IMR-90 (cell line): Measurements from ENCODE around the gene PGA5. TPM values are rescaled to one million over a fixed set of nuclear protein-coding genes. Genes with fewer than 3 reads are reported as not detected.

Source experiments
- ATAC-seq: fragments of 200-7000 bp; cut with Tn5 transposase; 2 replicates; pipeline ENCODE4 v1.9.1; 2020; ENCODE audit warnings: low read depth, mild to moderate bottlenecking, moderate library complexity
- BruUV-seq: library from RNA; stranded (reverse); fragments of 400-500 nt; replicated peaks from 2 replicates; lab custom pipeline; 2021; lab: Mats Ljungman, UMichigan
- CTCF ChIA-PET: fragments of 300-600 bp; formaldehyde crosslinking; extraction: SDS; loops from one replicate; lab custom pipeline; 2021; ENCODE audit warnings: antibody characterized with exemption; lab: Yijun Ruan, JAX
- POLR2A ChIA-PET: fragments of 300-600 bp; sonication (Branson Sonifier 250); formaldehyde crosslinking; loops from one replicate; lab custom pipeline; 2022; ENCODE audit warnings: antibody characterized with exemption; ENCODE audit not compliant: unreplicated experiment; lab: Charles Lee
- DNase-seq: peaks from one replicate; pipeline ENCODE4 v3.0.0; 2013
- H2AFZ ChIP-seq: replicated peaks from 2 replicates; pipeline ENCODE3; 2013; ENCODE audit warnings: low read length, mild to moderate bottlenecking; ENCODE audit not compliant: poor library complexity
- H2AK5ac ChIP-seq: 2 replicates; pipeline ENCODE4 v1.6.1; 2013; ENCODE audit warnings: low read depth, low read length, inconsistent platforms
- H2AK9ac ChIP-seq: replicated peaks from 2 replicates; pipeline ENCODE3; 2013; ENCODE audit warnings: mild to moderate bottlenecking, low read depth, low read length, moderate library complexity; ENCODE audit not compliant: poor library complexity
- H2BK120ac ChIP-seq: 2 replicates; pipeline ENCODE4 v1.6.1; 2013; ENCODE audit warnings: low read depth, low read length, inconsistent platforms
- H2BK15ac ChIP-seq: 3 replicates; pipeline ENCODE4 v1.6.1; 2013; ENCODE audit warnings: low read depth, low read length, inconsistent platforms
- H2BK20ac ChIP-seq: 2 replicates; pipeline ENCODE4 v1.6.1; 2013; ENCODE audit warnings: low read depth, mild to moderate bottlenecking, inconsistent platforms, low read length, moderate library complexity
- H2BK5ac ChIP-seq: 2 replicates; pipeline ENCODE4 v1.6.1; 2013; ENCODE audit warnings: mild to moderate bottlenecking, low read depth, low read length, inconsistent platforms; ENCODE audit not compliant: poor library complexity, severe bottlenecking
- H3K14ac ChIP-seq: replicated peaks from 2 replicates; pipeline ENCODE4 v1.6.1; 2013; ENCODE audit warnings: low read depth, low read length, inconsistent platforms
- H3K18ac ChIP-seq: 2 replicates; pipeline ENCODE4 v1.6.1; 2013; ENCODE audit warnings: low read depth, low read length, control low read depth
- H3K23ac ChIP-seq: 2 replicates; pipeline ENCODE4 v1.6.1; 2013; ENCODE audit warnings: low read depth, low read length, inconsistent platforms
- H3K27ac ChIP-seq: 2 replicates; pipeline ENCODE4 v1.5.1; 2013; ENCODE audit warnings: mild to moderate bottlenecking, control low read depth, low read length; ENCODE audit not compliant: insufficient read depth
- H3K27me3 ChIP-seq: 2 replicates; pipeline ENCODE4 v1.6.1; 2013; ENCODE audit warnings: low read length; ENCODE audit not compliant: control insufficient read depth, insufficient read depth
- H3K36me3 ChIP-seq: 2 replicates; pipeline ENCODE4 v1.6.1; 2013; ENCODE audit warnings: low read length, mixed read lengths; ENCODE audit not compliant: control insufficient read depth, insufficient read depth
- H3K4ac ChIP-seq: 2 replicates; pipeline ENCODE4 v1.6.1; 2013; ENCODE audit warnings: low read depth, low read length, inconsistent platforms
- H3K4me1 ChIP-seq: 2 replicates; pipeline ENCODE4 v1.6.1; 2013; ENCODE audit warnings: low read length, mixed read lengths; ENCODE audit not compliant: control insufficient read depth, insufficient read depth
- H3K4me2 ChIP-seq: 2 replicates; pipeline ENCODE4 v1.6.1; 2013; ENCODE audit warnings: low read depth, mild to moderate bottlenecking, control low read depth, low read length, moderate library complexity
- H3K4me3 ChIP-seq: 2 replicates; pipeline ENCODE4 v1.5.1; 2013; ENCODE audit warnings: low read depth, mild to moderate bottlenecking, control low read depth, low read length, moderate library complexity; ENCODE audit not compliant: insufficient read depth
- H3K56ac ChIP-seq: 2 replicates; pipeline ENCODE4 v1.6.1; 2013; ENCODE audit warnings: low read length, inconsistent platforms; ENCODE audit not compliant: insufficient read depth; ENCODE audit errors: extremely low read depth
- H3K79me1 ChIP-seq, 2 experiments: 2 replicates each; pipeline ENCODE4 v1.6.1; 2013; ENCODE audit warnings: low read length in 2 of 2, inconsistent platforms in 1 of 2, low read depth in 1 of 2
- H3K9ac ChIP-seq: 2 replicates; pipeline ENCODE4 v1.6.1; 2013; ENCODE audit warnings: low read depth, low read length, control low read depth
- H3K9me1 ChIP-seq: 2 replicates; pipeline ENCODE4 v1.6.1; 2013; ENCODE audit warnings: low read length, inconsistent platforms; ENCODE audit not compliant: insufficient read depth
- H3K9me3 ChIP-seq: 2 replicates; pipeline ENCODE4 v1.6.1; 2013; ENCODE audit warnings: low read length; ENCODE audit not compliant: control insufficient read depth, insufficient read depth
- H4K20me1 ChIP-seq: 2 replicates; pipeline ENCODE4 v1.6.1; 2013; ENCODE audit warnings: low read length, inconsistent platforms; ENCODE audit not compliant: insufficient read depth
- H4K5ac ChIP-seq: 2 replicates; pipeline ENCODE4 v1.6.1; 2013; ENCODE audit warnings: mild to moderate bottlenecking, low read depth, low read length, control low read depth
- H4K8ac ChIP-seq, 2 experiments: 2 replicates each; pipeline ENCODE4 v1.6.1; 2013; ENCODE audit warnings: low read depth in 2 of 2, low read length in 2 of 2, control low read depth in 1 of 2, inconsistent platforms in 1 of 2
- H4K91ac ChIP-seq: 2 replicates; pipeline ENCODE4 v1.6.1; 2013; ENCODE audit warnings: low read depth, low read length, inconsistent platforms; ENCODE audit not compliant: insufficient read depth
- CEBPB ChIP-seq: IDR thresholded peaks from 2 replicates; pipeline ENCODE4 v1.6.1; 2012; ENCODE audit warnings: low read depth, low read length, improper control_type of control experiment
- CTCF ChIP-seq: conservative IDR thresholded peaks from 2 replicates; pipeline ENCODE4 v1.5.1; 2012; ENCODE audit warnings: mild to moderate bottlenecking, low read depth, low read length, improper control_type of control experiment
- MAFK ChIP-seq: IDR thresholded peaks from 2 replicates; pipeline ENCODE4 v1.6.1; 2012; ENCODE audit warnings: low read depth, low read length, improper control_type of control experiment
- MAZ ChIP-seq: IDR thresholded peaks from 2 replicates; pipeline ENCODE4 v1.6.1; 2012; ENCODE audit warnings: low read depth, mild to moderate bottlenecking, low read length, improper control_type of control experiment, moderate library complexity, borderline replicate concordance
- MXI1 ChIP-seq: IDR thresholded peaks from 2 replicates; pipeline ENCODE4 v1.6.1; 2012; ENCODE audit warnings: low read depth, mild to moderate bottlenecking, low read length, moderate library complexity, borderline replicate concordance
- NFE2L2 ChIP-seq: fragments of 150-350 bp; IDR thresholded peaks from 2 replicates; pipeline ENCODE4 v1.6.1; 2016; ENCODE audit warnings: low read depth, mild to moderate bottlenecking, low read length
- POLR2A ChIP-seq: IDR thresholded peaks from 2 replicates; pipeline ENCODE4 v1.6.1; 2012; ENCODE audit warnings: mild to moderate bottlenecking, low read depth, low read length
- RAD21 ChIP-seq: IDR thresholded peaks from 2 replicates; pipeline ENCODE4 v1.6.1; 2012; ENCODE audit warnings: low read length, improper control_type of control experiment
- RFX5 ChIP-seq: IDR thresholded peaks from 2 replicates; pipeline ENCODE4 v1.8.0; 2012; ENCODE audit warnings: low read depth, mild to moderate bottlenecking, low read length, moderate library complexity
- SMC3 ChIP-seq: fragments of 150-350 bp; IDR thresholded peaks from 2 replicates; pipeline ENCODE4 v1.6.1; 2016; ENCODE audit warnings: low read depth, mild to moderate bottlenecking, antibody characterized with exemption, low read length, moderate library complexity
- WGBS, 2 experiments: methylation state at CpG; one replicate each; pipeline versions ENCODE4 v1.1.5 to v1.1.7; 2013; ENCODE audit warnings: missing lambda C conversion rate in 2 of 2; ENCODE audit not compliant: insufficient read length in 1 of 2; ENCODE audit errors: extremely low coverage in 2 of 2; 5-methylcytosine and 5-hydroxymethylcytosine counted together
- dilution Hi-C: fragments of 300-500 bp; cut with HindIII; formaldehyde crosslinking; loops from one replicate; pipeline ENCODE4 v1.14.3; 2018; ENCODE audit warnings: low sequenced_read_pairs; ENCODE audit not compliant: unreplicated experiment
- in situ Hi-C: fragments of 300-500 bp; cut with MboI; formaldehyde crosslinking; loops from 3 replicates; pipeline ENCODE4 v1.14.3; 2019; ENCODE audit warnings: low sequenced_read_pairs, inconsistent platforms, mixed read lengths
- intact Hi-C: fragments of 100-400 bp; cut with micrococcal nuclease; formaldehyde crosslinking; loops from 2 replicates; pipeline ENCODE4 v1.10.0; 2022
- polyA plus RNA-seq, 3 experiments: library from polyadenylated mRNA; depleted of rRNA; stranded (reverse); fragments of >200 nt; gene quantifications; 2 replicates each; pipeline ENCODE4 v1.2.3, GENCODE V29; 2012; ENCODE audit warnings: low replicate concordance in 1 of 3
- total RNA-seq: library from RNA; depleted of rRNA; stranded (reverse); fragments of >200 nt; gene quantifications from 2 replicates; pipeline ENCODE4 v1.2.3, GENCODE V29; 2012
- TF ChIP-seq, protein P1 (sequence below): fragments of 150-350 bp; IDR thresholded peaks from 2 replicates; pipeline ENCODE4 v1.6.1; 2017; ENCODE audit warnings: mild to moderate bottlenecking, antibody characterized with exemption, low read length, low read depth
- TF ChIP-seq, protein P2 (sequence below): fragments of 150-350 bp; IDR thresholded peaks from 2 replicates; pipeline ENCODE4 v1.6.1; 2016; ENCODE audit warnings: low read depth, mild to moderate bottlenecking, low read length, moderate library complexity, borderline replicate concordance

The PGA5 gene
- total and polyA plus RNA-seq, 2 of the 4 experiments (the other 2 are of a cell fraction): not detected

GRCh38 chr11:61287338-61287977 lies 46.5 kb downstream of the PGA5 start:
- Histone ChIP-seq H3K9me1 (no peaks in the 10 kb centered on the region; the same call in 1 of the 2 replicates), H4K20me1 (no peaks in the 10 kb centered on the region; the same call in 1 of the 2 replicates), H2BK5ac (no peak overlapping the region), H2AK5ac (no peak overlapping the region), H3K27ac (no peak overlapping the region), H3K27me3 (no peaks in the 10 kb centered on the region), H2AFZ (no peak overlapping the region), H2BK20ac (no peak overlapping the region), H3K23ac (no peak overlapping the region), H3K4me2 (no peak overlapping the region), H3K9me3 (no peaks in the 10 kb centered on the region), H3K4me3 (no peak overlapping the region), H2BK120ac (no peak overlapping the region), H3K14ac (no peak overlapping the region), H3K79me1 (no peaks in the 10 kb centered on the region), H4K8ac (no peak overlapping the region), H2BK15ac (no peak overlapping the region), H4K91ac (no peak overlapping the region), H3K4me1 (no peaks in the 10 kb centered on the region), H3K56ac (no peak overlapping the region), H3K18ac (no peak overlapping the region), H3K9ac (no peak overlapping the region), H2AK9ac (no peak overlapping the region), H3K4ac (no peak overlapping the region), H4K5ac (no peak overlapping the region), H3K36me3 (no peaks in the 10 kb centered on the region)
- dilution Hi-C loops (no loop called here), in situ Hi-C loops (no loop called here), intact Hi-C loops (no loop called here)
- ChIA-PET POLR2A (no interaction called here), CTCF (no interaction called here)
- ATAC-seq (no peak), DNase-seq (no peak)
- 88% methylated on average over 9 of the region's 14 CpGs; no CpG with 5 or more reads in 1 of the 2 experiments for WGBS, 2 experiments
- TF ChIP-seq RFX5: no peak
- TF ChIP-seq MAFK: no peak
- no peak for TF ChIP-seq MXI1
- no peak for TF ChIP-seq POLR2A
- TF ChIP-seq, protein P1, sequence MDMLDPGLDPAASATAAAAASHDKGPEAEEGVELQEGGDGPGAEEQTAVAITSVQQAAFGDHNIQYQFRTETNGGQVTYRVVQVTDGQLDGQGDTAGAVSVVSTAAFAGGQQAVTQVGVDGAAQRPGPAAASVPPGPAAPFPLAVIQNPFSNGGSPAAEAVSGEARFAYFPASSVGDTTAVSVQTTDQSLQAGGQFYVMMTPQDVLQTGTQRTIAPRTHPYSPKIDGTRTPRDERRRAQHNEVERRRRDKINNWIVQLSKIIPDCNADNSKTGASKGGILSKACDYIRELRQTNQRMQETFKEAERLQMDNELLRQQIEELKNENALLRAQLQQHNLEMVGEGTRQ: no peak
- no peak for TF ChIP-seq SMC3
- no peak for TF ChIP-seq NFE2L2
- no peak for TF ChIP-seq CTCF
- no peak for TF ChIP-seq MAZ
- TF ChIP-seq, protein P2, sequence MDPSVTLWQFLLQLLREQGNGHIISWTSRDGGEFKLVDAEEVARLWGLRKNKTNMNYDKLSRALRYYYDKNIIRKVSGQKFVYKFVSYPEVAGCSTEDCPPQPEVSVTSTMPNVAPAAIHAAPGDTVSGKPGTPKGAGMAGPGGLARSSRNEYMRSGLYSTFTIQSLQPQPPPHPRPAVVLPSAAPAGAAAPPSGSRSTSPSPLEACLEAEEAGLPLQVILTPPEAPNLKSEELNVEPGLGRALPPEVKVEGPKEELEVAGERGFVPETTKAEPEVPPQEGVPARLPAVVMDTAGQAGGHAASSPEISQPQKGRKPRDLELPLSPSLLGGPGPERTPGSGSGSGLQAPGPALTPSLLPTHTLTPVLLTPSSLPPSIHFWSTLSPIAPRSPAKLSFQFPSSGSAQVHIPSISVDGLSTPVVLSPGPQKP: no peak
- TF ChIP-seq CEBPB: no peak
- no peak for TF ChIP-seq RAD21
- no TSS peak for BruUV-seq
